Peyer's patch (tissue), 4 donors: ENCODE data around the gene MYEOV. TPM values are rescaled to one million over a fixed set of nuclear protein-coding genes. Genes with fewer than 3 reads are reported as not detected.

ENCODE experiments used
- DNase-seq, 3 donors: peaks; one replicate each; pipeline ENCODE4 v3.0.0-alpha.2; 2017 to 2019
- H3K27ac ChIP-seq, 4 donors: fragments of 200-600 bp; sonication (generic); one replicate each; pipeline ENCODE4 v1.5.1; 2016 to 2019
- H3K27me3 ChIP-seq, 2 donors: fragments of 200-600 bp; sonication (generic); one replicate each; pipeline ENCODE4 v1.5.1; 2019
- H3K36me3 ChIP-seq, 3 donors: fragments of 200-600 bp; sonication (generic); one replicate each; pipeline ENCODE4 v1.5.1; 2016 to 2019
- H3K4me1 ChIP-seq, 4 donors: fragments of 200-600 bp; sonication (generic); one replicate each; pipeline ENCODE4 v1.5.1; 2016 to 2019
- H3K4me3 ChIP-seq, 4 donors: fragments of 200-600 bp; sonication (generic); 1 replicate in 3 of 4; 2 replicates in 1 of 4; pipeline ENCODE4 v1.5.1; 2016 to 2019; ENCODE audit warnings: mild to moderate bottlenecking in 1 of 4
- H3K9me3 ChIP-seq, 4 donors: fragments of 200-600 bp; sonication (generic); one replicate each; pipeline ENCODE4 v1.5.1; 2016 to 2019; ENCODE audit warnings: mild to moderate bottlenecking in 1 of 4
- CTCF ChIP-seq, 6 experiments: fragments of 450-650 bp in 4 of 6; fragments of 200-600 bp in 2 of 6; sonication (generic) in 1 of 6; IDR thresholded peaks; one replicate each; pipeline ENCODE4 v1.5.1; 2017 to 2019; ENCODE audit warnings: antibody characterized with exemption in 6 of 6, mild to moderate bottlenecking in 3 of 6, moderate library complexity in 1 of 6
- POLR2A ChIP-seq, 2 donors: fragments of 450-650 bp; IDR thresholded peaks; one replicate each; pipeline ENCODE4 v1.5.1; 2017; ENCODE audit warnings: antibody characterized with exemption in 2 of 2, mild to moderate bottlenecking in 2 of 2, moderate library complexity in 2 of 2
- total RNA-seq, 4 donors: library from RNA; depleted of rRNA; stranded (reverse); fragments of >200 nt; gene quantifications; one replicate each; pipeline ENCODE4 v1.1.0, GENCODE V29; 2016

MYEOV gene
- total RNA-seq, 4 donors from 2014 or later, result 0.53 TPM; not detected in 3

GRCh38 chr11:69310934-69311766 lies 17.2 kb downstream of the MYEOV start:
- TF ChIP-seq CTCF (IDR thresholded peaks at IDR 0.05) (no peak), POLR2A (IDR thresholded peaks at IDR 0.05) (no peak)
- H3K36me3 ChIP-seq, result no peaks in the 10 kb centered on the region
- H3K4me1 ChIP-seq, result peaks cover 0 to 20% (median 5%) of the 10 kb centered on the region in 4 donors
- H3K27me3 ChIP-seq, result no peaks in the 10 kb centered on the region
- H3K4me3 ChIP-seq, result no peak overlapping the region
- H3K27ac ChIP-seq, result no peak overlapping the region
- no peaks in the 10 kb centered on the region for H3K9me3 ChIP-seq
- no peak for DNase-seq

- no peaks in the 10 kb centered on the region for H3K9me3 ChIP-seq
- H3K27ac ChIP-seq, result peak overlapping the region in 2 of 4 donors; percentile 20 to 46
- peaks cover 0 to 20% (median 5%) of the 10 kb centered on the region in 4 donors for H3K4me1 ChIP-seq
- no peak for TF ChIP-seq CTCF (IDR thresholded peaks at IDR 0.05)
- no peak overlapping the region for H3K4me3 ChIP-seq
- no peaks in the 10 kb centered on the region for H3K27me3 ChIP-seq
- no peaks in the 10 kb centered on the region for H3K36me3 ChIP-seq
- DNase-seq, result peak in 1 of 3 donors; percentile 33
These were observed 17.9 kb downstream of the MYEOV start for GRCh38 chr11:69311767-69312385.

- DNase-seq, result no peak
- H3K36me3 ChIP-seq, result no peaks in the 10 kb centered on the region
- no peak overlapping the region for H3K27ac ChIP-seq
- TF ChIP-seq POLR2A (IDR thresholded peaks at IDR 0.05) (no peak), CTCF (IDR thresholded peaks at IDR 0.05) (no peak)
- H3K4me3 ChIP-seq, result no peak overlapping the region
- H3K27me3 ChIP-seq, result no peaks in the 10 kb centered on the region
- peaks cover 0 to 20% (median 5%) of the 10 kb centered on the region in 4 donors for H3K4me1 ChIP-seq
- no peaks in the 10 kb centered on the region for H3K9me3 ChIP-seq
These were observed 18.8 kb downstream of the MYEOV start for GRCh38 chr11:69312453-69313404.

GRCh38 chr11:69313992-69314391 lies 20.0 kb downstream of the MYEOV start:
- H3K9me3 ChIP-seq, result no peaks in the 10 kb centered on the region

More at GRCh38 chr11:69313992-69314391, 20.0 kb downstream of the MYEOV start:
- no peaks in the 10 kb centered on the region for H3K27me3 ChIP-seq
- H3K27ac ChIP-seq, result no peak overlapping the region
- peaks cover 0 to 20% (median 5%) of the 10 kb centered on the region in 4 donors for H3K4me1 ChIP-seq
- H3K36me3 ChIP-seq, result no peaks in the 10 kb centered on the region
- no peak for DNase-seq
- TF ChIP-seq POLR2A (IDR thresholded peaks at IDR 0.05) (no peak), CTCF (IDR thresholded peaks at IDR 0.05) (no peak)
- H3K4me3 ChIP-seq, result no peak overlapping the region
